Head of caudate nucleus (tissue), 42 donors: ENCODE data around the gene HOOK2.

Experiments
- DNase-seq, 42 donors: peaks; one replicate each; pipeline versions ENCODE4 v3.0.0 to v3.0.0-alpha.2; 2020 to 2021; ENCODE audit warnings: mixed read lengths in 7 of 42
- intact Hi-C: fragments of 100-400 bp; cut with DNase I; formaldehyde crosslinking; loops from one replicate; pipeline ENCODE4 v1.15.0; 2022

HOOK2 gene

DNA sequence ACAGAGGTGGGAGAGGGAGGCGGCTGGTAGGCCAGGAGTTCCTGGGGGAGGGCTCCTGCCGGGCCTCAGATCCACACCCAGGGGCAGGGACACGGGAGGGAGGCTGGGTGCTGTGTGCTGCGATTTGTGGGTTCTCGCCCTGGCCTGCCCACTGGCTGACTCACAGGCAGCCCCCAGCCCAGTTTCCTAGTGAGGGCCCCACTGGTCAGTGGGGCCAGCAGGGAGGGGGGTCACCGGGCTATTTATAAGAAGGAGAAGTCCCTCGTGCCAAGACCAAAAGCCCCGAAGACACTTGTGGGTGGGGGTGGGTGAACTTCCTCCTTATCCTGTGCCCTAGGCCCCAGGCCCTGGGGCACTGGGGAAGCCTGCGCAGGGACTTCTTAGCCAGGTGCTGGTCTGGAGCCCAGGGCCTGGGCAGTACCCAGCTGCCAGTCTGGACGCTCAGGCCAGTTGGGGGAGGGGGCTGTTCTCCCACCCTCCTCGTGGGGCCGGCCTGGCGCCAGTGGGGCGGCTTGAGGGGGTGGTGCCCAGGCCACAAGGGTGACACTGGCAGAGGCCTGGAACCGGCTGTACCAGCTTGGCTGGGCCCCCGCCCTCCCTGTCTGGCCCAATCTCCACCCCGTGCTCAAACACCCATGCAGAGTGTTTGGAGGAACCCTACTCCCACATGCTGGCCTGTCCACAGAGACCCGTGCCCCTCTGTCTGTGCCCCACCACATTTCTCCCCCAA lies 11.0 kb upstream of the HOOK2 start:
- intact Hi-C loops = no loop called here
- peak in 37 of 42 donors; percentile 27 to 79 (median 54) for DNase-seq

DNA sequence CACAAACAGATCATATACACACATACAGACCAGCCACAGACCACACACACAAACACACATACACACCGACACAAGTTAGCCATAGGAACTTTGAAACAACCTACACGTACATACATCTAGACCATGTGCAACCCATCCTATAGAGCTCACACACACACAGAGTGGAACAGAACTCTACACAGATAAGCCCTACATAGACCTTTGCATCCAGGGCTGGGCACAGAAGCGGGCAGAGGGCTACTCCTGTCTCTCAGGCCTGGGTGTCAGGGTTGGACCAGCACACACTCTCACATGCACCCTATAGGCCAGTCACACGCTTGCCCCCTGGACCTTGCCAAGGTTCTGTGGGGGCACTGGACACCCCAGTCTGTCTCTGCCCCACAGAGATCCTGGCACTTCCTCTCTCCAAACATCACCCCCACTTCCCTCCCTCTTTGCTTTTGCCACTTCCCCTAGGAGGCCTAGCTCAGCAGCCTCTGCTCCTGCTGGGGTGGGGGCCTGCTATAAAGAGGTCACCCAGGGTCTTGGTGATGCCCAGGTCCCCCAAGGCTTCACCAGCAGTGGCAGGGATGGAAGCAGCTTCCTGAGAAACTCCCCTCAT lies 10.2 kb upstream of the HOOK2 start:
- intact Hi-C loops = no loop called here
- peak in 9 of 42 donors; percentile 27 to 54 (median 44) for DNase-seq

GRCh38 chr19:12784871-12785430 lies 9.6 kb upstream of the HOOK2 start:
- intact Hi-C loops = no loop called here
- no peak for DNase-seq

- no peak for DNase-seq
- intact Hi-C loops = no loop called here
Measured at GRCh38 chr19:12784394-12784870, 9.1 kb upstream of the HOOK2 start.

DNA sequence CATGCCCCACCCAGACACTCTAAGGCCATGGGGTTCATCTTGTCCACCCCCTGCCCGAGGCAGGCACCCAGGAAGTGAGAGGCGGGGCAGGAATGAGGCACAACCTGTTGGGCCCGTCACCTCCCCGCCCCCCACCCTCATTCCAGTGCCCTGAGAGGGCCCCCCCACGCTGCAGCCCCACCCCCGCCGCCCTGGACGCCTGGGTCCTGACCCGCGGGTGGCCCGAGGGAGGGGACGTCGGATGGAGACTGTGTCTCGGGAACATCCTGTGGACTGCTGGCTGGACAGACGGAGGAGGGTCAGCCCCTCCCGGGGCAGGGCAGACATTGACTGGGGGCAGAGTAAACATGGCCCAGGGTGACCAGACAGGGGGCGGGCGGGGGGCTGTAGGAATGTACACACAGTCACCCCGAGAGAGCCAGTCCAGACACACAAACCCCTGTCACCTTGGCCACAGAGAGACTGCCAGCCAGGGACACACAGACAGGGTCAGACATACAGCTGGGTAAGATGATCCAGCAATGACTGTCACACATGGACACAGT lies 8.6 kb upstream of the HOOK2 start:
- intact Hi-C loops = no loop called here
- DNase-seq = peak in 1 of 42 donors; percentile 23

DNA sequence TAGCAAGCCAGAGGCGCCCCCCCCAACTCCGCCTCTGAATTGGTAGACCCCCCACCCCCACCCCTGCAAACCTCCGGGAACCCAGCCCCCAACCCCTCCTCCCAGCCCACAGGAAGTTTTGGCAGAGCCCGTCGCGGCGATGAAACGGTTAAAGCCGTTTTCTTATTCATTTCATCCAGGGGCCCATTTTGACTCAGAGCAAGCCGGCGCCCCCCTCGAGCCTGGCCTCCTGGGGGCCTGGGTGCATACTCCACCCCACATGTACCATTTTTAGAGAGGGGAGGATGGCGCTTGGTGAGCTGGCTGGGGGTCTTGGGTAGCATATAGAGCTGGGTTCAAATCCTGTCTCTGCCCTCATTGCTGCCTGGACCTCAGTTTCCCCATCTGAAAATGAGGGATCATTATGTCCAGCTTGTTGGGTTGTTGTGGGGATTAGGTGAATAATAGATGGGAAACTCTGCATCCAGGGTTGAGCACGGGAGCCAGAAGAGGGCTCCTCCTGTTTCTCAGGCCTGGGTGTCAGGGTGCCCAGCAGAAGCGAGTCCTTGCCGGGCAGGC lies 8.0 kb upstream of the HOOK2 start:
- DNase-seq = no peak
- intact Hi-C loops = no loop called here

- intact Hi-C loops = no loop called here
- peak; percentile 77 to 99 (median 95) for DNase-seq
Measured at GRCh38 chr19:12782424-12783290, 7.3 kb upstream of the HOOK2 start.

GRCh38 chr19:12782174-12782423 lies 6.7 kb upstream of the HOOK2 start:
- no peak for DNase-seq
- intact Hi-C loops = no loop called here

- peak in 9 of 42 donors; percentile 9 to 69 (median 41) for DNase-seq
- intact Hi-C loops = no loop called here
Measured at GRCh38 chr19:12779162-12779993, 4.0 kb upstream of the HOOK2 start.

GRCh38 chr19:12778905-12779161 lies 3.5 kb upstream of the HOOK2 start:
- no peak for DNase-seq
- intact Hi-C loops = no loop called here

DNA sequence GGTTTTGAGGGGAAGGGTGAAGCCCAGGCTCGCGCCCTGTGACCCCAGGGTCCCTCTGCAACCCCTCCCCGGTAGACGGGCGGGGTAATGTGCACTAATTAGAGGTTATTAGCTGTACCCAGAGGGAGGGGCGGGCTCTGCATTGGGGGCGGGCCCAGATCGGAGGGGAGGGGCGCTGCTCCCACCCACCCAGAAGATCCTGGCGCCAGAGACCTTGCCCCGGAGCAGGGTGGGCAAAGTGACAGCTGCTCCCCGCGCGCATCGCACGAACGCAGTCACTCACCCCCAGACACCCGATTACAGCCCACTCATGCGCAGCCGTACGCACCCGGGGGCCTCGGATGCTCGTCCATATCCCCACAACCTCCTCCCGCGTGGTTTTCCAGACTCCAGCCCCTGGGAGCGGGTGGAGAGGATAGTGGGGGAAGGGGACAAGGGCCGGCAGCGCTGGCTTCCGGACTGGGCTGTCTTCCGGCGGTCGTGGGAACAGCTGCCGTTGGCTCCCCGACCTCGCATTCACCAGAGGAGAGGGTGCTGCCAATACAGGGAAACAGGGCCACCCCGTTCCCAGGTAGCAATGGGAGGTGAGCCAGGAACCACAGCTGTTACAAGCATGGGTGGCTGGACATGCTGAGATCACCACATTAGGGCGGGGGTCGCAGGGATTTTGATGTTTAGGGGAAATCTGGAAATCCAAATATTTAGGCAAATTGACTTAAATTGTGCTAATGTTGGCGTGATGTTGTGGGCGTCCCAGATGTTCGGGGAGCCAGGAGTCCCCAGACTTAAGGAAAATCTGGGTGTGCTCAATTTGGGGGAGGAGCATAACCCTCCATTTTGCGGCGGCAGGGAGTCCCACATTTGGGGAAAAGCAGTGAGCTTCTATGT lies 2.9 kb upstream of the HOOK2 start:
- intact Hi-C loops = no loop called here
- peak in 38 of 42 donors; percentile 40 to 79 (median 62) for DNase-seq

GRCh38 chr19:12777217-12778016 lies 2.1 kb upstream of the HOOK2 start:
- DNase-seq = peak; percentile 58 to 93 (median 86)
- intact Hi-C loops = loop anchor here (2.0 kb wide), 1 partner anchor 19 kb away; no protein-coding TSS in a partner anchor

DNA sequence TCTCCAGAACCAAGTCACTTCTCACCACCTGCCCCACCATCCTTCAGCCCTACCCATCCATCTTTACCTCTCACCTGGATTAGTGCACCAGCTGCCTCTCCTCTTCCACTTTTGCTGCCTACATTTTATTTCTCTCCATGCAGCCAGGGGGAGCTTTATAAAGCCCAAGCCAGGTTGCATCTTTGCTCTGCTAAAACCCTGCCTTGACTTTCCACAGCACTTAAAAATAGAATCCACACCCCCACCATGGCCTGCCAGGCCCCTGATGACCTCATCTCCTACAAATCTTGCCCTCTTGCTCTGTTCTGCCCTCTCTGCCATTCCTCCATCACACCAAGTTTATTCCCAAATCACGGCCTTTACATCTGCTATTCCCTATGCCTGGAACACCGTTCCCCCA lies 1.8 kb downstream of the HOOK2 start:
- DNase-seq = no peak

GRCh38 chr19:12772323-12772722 lies 3.0 kb downstream of the HOOK2 start:
- intact Hi-C loops = no loop called here
- no peak for DNase-seq

More for the DNA sequence above, 1.8 kb downstream of the HOOK2 start:
- intact Hi-C loops = no loop called here

DNA sequence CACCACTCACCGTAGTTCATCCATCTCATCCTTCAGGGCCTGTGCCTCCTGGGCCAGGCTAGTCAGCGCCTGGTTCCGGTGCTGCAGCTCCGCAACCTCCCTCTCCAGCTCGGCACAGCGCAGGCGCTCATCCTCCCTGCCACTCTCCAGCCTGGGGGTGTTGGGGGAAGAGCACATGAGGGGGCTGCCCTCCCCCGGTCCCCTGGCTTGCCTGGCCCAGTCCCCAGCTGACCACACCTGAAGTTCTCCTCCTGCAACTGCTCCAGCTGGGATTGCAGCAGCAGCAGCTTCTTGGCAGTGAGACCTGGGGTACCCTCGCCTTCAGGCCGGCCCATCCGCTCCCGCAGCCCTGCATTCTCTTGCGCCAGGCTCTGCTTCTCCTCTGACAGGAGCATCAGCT lies 4.4 kb downstream of the HOOK2 start:
- intact Hi-C loops = no loop called here
- no peak for DNase-seq

- intact Hi-C loops = loop anchor here (5.0 kb wide), 1 partner anchor 78 kb away; no protein-coding TSS in a partner anchor
- DNase-seq = no peak
Measured at GRCh38 chr19:12769689-12770088, 5.7 kb downstream of the HOOK2 start.

GRCh38 chr19:12767666-12768065 lies 7.7 kb downstream of the HOOK2 start:
- intact Hi-C loops = loop anchor here (5.0 kb wide), 1 partner anchor 80 kb away; no protein-coding TSS in a partner anchor

More at GRCh38 chr19:12767666-12768065, 7.7 kb downstream of the HOOK2 start:
- DNase-seq = no peak
